Stimulated activated CD4-positive, alpha-beta T cell treated with anti-CD3 and anti-CD28 coated beads, Interleukin-1b, Interleukin-23, amount 100 ng/mL, for 24 hours (primary cell): ENCODE data around the gene DTD1.

Experiments used
- DNase-seq, 4 experiments: peaks; one replicate each; pipeline ENCODE4 v3.0.0-alpha.2; 2020; ENCODE audit warnings: low read depth in 4 of 4, low spot score in 1 of 4

Gene DTD1

DNA sequence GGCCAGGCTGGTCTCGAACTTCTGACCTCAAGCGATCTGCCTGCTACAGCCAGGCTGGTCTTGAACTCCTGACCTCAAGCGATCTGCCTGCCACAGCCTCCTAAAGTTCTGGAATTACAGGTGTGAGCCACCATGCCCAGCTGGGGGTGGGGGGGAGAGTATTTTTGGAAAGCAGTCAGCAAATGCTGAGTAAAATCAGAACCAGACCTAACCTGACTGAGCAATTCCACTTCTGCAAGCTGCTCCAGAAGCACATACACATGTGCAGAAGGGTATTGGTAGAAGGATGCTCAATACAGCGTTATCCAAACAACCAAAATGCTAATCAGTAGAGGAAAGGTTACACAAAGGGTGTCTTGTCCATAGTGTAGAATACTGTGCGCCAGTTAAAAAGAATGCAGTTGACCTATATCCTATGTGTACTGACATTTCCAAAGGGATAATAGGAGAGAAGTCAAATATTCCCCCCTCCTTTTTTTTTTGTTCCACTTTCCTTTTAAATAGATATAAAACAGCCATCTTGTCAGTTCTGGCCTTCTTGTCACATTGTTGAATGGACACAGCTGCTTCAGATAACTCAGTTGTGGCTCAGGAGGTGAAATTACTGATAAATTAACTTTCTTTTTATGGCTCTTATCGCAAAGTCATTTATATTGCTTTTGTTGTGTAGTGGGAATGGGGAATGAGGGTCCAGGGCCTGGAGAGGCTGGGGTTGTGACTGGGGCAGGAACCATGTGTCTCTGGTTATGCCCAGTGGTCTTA, 74.6 kb downstream of the DTD1 start:
- DNase-seq, result no peak

DNA sequence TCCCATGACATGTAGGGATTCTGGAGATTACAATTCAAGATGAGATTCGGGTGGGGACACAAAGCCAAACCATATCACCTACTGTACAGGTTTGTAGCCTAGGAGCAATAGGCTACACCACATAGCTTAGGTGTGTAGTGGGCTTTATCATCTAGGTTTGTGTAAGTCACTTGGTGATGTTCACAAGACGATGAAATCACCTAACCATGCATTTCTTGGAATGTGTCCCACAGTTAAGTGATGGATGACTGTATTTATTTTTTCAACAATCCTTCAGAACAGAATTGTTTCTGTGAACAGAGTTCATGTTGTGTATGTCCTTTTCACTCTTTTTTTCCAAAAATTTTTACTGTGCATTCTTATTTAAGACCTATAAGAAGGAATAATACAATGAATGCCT, 76.1 kb downstream of the DTD1 start:
- no peak for DNase-seq

DNA sequence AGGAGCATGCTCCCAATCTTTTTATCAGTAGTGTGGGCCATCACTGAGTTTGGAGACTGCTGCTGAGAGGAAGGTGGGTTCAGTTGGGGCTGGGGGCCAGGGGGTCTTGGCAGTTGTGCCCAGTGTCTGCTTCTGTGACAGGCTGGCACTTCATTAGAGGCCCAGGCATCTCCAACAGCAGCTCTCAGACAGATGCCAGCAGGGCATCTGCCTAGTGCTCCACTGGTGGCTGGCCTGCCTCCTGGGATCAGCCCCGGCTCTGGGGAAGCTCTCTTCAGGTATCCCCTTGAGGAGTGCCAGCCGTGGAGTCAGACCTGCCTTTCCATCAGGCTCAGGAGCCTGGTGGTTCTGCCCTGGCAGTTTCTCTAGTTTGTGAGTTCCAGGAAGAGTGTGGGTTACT, 77.3 kb downstream of the DTD1 start:
- no peak for DNase-seq

DNA sequence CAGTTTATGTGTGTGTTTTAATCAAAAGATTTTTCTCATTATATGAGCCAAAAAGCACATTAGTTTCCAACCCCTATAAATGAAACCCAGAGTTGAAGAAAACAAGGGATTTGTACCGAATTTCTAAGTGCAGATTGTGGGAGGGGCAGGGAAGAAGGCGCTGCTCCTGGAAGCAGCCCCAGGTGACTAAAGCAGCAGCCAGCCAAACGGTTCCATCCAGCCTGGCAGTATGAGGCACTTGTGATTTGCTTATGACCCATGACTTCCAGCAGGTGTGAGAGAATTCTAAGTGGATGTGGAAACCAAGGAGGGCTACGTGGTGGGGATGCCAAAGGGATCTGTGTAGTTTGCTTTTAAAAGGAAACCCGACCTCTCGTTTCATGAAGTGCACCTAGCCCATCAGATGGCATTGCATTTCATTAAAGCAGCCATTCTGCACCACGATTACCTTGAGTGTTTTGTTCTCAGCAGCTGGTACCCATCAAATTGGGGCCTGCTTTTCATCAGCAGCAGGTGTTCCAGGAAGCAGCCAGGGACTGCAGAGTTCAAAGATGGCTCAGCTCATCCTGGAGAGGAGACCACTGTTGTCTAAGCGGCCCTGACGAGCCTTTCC, 79.1 kb downstream of the DTD1 start:
- no peak for DNase-seq

DNA sequence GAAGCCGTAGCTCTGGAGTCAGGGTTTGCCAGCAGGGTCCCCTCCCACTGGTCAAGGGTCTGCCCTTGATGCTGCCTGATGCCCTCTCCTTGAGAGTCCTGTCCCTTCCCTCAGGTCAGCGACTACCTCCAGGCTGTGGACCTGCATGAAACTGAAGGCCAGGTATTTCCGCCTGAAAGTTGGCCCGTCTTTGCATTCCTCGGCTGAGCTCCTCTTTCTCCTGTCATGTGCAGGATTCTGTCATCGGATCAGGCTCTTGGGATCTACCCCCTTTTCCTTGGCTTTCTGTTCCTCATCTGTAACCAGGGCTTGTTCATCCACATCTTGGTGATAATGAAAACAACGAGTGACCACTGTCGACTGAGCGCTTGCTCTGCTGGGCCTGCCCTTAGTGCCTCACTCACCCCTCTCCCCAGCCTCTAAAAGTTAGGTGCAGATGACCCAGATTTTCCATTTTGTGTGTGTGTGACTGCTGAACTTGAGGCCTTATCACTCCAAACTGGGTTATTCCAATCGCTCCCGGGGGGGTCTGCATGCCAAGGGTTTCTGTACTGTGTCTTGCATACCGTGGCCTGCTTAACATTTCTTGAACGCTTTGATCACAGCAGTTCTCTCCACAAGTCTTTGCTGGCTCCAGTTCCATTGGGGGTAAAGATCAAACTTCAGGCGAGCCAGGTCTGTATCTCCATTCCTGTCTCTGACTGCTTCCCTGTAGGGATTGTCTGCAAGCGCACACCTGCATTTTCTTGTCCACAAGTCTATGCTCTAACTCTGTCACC, 81.6 kb downstream of the DTD1 start:
- DNase-seq, result no peak

DNA sequence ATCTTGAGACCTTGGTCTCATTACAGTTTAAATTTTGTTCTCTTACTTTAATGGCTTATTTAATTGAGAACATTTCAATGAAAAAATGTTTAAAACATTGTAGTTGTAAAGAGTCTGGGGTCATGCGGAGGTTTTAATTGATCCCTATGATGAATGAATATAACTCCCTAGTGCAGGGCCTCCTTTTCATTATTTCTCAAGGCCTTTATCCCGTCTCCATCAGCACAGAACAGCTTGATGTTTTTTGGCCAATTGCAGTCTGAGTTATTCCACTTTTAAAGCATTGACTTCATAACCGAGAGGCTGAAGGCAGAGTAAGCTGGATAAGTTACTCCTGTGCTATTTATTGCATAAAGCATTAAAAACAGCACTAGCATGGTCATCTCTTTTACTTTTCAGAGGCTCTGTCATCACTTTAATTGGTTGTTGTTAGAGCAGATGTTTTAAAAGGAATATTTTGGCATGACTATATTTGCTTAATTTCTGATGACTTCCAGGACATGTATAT, 83.4 kb downstream of the DTD1 start:
- no peak for DNase-seq

DNA sequence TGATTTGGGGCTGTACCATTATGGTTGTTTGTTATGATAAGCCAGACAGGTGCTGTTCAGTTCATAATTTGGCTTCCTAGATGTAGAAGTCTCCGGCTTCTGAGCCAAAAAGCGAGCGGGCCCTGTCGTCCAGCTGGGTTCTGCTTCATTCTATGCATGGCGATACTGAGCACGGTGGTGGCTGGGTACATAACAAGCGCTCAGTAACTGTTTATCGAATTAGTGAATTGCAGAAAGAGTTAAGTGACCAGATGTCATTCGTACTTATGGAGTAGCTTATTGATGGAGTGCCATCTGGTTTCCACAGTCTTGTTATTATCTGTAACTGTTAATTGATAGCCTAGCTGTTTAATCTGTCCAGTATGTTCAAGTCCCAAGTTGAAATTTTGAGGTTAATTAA, 85.0 kb downstream of the DTD1 start:
- DNase-seq, result no peak

DNA sequence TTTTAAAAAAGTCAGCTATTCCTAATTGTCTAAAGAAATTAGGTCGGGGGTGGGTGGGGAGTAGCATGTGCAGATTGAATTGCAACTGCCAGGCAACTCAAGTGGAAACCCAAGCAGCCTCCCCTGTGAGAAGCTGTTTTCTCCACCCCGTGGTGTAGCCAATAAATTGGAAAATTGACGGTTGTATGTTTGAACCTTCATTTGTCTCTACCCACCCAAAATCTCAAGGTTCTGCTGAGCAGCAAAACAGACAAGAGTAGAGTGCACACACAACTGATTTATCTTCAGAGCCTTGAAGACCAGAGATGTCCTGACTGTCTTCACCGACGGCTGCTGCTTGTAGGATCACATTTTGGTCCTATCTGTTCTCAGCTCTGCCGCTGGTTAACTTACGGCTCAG, 88.5 kb downstream of the DTD1 start:
- no peak for DNase-seq

DNA sequence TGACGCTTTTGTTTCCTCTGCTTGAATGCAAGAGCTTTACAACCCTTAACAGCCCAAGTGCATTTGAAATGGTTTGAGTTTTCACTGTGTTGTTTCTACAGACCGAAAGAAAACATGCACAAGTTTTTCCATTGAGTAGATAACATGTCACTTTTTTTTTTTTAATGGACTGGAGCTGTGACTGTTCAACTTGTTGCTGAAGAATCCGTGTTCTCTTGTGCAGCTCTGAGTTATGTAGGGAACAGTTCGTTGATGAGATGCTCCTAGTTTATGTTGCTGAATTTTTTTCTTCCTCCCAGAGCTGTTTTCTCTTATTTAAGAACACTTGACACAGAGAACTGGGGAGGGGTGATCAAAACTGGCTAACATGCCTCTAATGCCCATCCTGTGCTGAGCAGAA, 89.3 kb downstream of the DTD1 start:
- no peak for DNase-seq

DNA sequence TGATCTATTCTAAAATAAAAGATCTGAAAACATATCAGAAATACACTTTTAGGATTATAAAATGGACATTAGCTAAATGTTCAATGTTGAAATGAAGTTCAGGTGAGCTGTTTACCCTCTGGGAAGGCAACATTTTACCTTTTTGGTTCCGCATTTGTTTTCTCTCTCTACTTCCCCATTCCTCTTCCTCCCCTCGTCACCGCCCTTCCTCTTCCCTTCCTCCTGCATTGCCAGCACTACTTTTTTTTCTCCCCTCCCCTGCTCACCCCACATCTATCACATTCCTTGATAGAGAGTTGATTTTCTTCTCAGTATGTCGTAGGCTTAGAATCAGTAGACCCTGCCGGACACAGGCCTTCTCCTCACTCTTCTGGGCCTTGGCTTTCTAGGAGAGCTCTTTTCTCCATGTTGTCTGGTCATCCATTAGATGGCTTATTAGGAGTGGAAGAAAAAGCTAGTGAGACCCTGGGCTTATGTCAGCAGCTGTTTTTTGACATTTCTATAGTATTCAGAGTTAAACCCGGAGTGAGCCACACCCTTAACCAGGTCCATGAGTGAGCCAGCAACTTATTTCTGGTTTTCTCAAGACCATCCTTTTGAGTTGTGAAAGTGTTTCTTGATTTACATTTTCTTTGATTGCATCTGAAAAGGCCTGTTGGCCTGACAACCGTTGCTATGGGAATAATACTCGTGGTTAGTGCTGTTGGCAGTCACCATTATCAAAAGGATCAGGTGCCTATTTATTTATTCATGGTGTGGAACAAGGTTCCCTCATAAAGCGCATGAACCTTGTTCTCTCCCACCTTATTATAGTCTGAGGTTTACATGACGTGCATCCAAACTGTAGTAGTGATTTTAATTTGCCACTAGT, 90.9 kb downstream of the DTD1 start:
- DNase-seq, result no peak

DNA sequence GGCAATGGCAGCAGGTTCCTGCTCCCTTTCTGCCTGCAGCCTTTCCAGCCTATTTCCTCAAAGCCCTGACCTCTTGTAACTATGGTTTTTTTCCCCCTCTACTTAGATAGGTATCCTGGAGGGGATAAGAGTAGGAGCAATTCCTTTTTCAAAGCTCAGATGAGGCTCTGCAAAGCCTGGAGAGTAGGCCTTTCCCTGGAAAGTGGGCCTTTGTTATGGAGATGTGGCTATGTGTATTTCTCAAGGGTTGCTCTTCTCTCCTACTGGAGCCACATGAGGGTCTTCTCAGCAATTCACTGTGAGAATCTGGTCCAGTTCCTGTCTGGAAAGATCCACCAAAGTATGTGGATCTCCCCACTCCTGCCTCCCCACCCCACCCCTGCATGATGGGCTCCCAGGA, 96.0 kb downstream of the DTD1 start:
- DNase-seq, result no peak

DNA sequence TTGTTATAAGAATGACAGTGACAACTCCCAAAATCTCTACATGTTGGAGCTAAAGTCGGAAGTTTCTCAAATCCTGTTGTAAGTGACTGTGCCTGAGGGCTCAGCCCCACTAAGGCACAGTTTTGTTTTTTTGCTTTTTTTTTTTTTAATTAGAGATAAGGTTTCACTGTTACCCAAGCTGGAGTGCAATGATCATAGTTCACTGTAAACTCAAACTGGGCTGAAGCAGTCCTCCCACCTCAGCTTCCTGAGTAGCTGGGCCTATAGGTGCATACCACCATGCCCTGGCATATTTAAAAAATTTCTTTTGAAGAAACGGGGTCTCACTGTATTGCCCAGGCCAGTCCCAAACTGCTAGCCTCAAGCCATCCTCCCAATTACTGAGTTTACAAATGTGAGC, 96.9 kb downstream of the DTD1 start:
- no peak for DNase-seq

DNA sequence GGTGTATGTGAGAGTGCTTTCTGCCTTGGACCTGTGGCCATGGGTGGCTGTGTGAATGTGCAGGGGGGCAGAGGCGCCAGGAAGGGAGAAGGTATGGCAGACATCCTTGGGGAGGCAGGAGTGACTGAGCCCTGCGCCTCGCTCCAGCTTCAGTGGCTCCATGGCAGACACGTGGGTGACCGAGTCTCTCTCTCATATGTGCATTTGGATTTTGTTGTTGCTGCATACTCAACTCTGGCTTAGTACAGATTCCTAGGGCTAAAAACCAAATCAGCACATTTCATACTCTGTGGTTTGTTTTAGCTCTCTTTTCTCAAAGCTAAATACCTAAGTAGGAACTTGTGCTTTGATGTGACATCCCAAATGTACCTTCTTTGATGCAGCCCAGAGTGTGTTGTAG, 97.6 kb downstream of the DTD1 start:
- DNase-seq, result no peak

DNA sequence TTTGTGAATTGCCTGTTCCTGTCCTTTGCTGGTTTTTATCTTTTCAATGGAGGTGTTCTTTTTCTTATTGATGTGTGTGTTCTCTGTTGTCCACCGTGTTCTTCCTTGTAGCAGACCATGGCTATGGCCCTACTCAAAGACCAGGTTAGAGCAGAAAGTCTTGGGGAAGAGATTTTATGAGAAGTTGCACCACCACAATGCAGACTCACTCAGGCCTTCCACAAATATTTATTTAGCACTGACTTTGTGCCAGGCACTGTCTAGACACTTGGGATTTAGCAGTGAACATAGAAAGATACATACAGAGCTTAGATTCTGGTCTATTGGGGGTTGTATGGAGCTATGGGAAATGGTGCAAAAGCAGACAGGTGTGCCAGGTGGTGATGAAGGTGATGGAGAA, 98.8 kb downstream of the DTD1 start:
- DNase-seq, result no peak

DNA sequence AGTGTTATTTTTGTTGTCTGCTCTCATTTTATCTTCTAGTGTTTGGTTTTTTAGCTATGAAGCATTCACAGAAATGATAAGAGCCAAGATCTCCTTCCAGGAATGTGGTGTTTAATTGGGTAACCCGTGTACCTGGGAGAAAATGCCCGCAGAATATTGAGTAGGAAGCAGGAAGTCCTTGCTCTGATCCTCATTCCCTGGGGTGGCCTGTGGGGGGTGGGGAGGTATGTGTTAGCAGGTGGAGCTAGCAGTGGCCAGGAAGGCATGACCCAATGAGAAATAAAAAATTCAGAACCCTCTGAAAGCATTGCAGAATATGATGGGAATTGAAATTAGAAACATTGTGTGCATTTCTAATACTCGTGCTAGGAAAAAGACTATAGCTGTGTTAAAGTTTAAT, 100.8 kb downstream of the DTD1 start:
- DNase-seq, result no peak

DNA sequence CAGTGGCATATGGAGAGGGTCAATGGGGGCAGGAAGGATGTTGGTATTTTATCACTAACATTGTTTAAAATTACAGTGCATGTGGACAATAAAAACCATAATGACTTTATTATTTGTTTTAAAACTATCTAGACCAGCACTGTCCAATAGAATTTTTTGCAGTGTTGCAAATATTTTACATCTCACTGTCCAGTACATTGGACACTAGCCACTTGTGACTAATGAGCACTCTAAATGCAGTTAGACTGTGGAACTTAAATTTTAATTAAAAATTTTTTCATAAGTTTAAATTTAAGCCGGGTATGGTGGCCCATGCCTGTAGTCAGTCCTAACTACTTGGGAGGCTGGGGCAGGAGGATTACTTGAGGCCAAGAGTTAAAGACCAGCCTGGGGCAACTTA, 101.7 kb downstream of the DTD1 start:
- no peak for DNase-seq

DNA sequence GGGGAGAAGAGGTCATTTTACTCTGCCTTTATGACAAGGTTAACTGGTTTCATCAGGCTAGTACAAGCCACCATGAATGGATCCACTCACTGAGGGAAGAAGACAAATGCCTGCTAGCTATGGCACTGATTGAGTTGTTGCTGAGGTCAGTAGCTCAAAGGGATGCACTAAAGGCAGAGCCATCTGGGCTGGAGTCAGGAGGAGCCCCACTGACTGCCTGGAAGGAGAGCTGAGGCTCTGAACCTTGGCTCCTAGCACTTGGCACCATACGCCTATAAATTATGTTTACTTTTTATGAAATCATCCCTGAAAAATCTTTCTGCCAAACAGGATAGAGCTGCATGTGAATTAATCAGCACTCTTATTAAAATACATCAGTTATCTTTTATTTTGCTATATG, 104.6 kb downstream of the DTD1 start:
- no peak for DNase-seq

DNA sequence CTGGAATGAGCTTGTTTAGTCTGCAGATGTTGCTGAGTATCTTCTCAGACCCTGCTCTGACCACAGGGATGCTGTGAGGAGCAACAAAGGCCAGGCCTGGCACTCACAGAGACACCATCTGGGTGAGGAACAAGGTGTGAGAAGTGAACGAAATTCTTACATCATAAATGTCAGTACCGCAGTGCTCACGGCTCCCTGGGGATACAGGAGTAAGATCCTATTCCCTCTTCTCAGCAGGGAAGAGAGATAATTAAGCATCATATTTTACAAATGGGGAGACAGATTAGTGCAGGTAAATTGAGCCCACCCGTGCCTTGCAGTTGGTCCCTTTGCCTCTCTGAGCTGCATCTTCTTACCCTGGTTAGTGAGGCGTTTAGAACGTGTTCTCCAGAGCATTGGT, 106.2 kb downstream of the DTD1 start:
- no peak for DNase-seq

DNA sequence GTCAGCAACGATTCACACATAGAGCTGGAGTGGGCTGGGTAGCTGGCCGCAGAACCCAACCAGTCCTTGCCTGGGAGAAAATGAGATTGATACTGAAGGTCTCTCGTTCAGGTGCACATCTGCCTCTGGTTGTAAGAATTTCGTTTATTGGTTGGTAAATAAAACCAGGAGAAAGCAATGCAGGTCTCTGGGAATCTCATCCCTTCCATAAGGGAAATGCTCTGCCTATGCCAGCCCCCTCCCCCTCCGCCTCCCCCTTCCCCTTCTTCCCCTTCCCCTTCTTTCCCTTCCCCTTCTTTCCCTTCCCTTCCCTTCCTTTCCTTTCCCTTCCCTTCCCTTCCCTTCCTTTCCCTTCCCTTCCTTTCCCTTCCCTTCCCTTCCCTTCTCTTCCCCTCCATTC, 107.3 kb downstream of the DTD1 start:
- DNase-seq, result no peak

DNA sequence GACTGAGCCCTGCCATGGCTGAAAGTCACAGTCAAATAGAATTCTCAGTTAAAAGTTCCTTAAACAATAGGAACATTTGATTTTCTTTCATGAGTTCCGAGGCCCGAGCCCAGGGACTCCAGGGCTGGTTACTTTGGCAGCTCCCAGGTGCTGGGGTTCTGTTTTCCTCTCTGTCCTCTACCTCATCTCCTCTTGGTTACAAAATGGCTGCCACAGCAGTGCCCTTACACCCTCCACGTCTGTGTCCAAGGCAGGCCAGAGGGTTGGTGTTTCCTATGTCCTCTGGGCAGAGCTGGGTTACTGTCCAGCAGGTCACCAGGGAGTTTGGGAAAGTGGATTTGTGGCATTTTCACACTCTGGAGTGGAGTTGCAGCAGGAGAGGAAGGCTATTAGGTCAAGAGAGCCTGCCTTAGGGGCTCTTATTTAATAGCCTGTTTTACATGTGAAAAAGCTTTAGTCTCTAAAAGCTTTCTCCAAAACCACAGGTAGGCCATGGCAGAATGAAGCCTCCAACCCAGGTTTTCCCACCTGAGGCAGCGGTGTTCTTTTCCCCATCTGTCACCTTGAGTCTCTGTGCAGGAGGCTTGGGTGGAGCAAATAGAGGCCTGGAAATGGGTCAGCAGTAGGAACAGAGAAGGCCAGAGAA, 111.0 kb downstream of the DTD1 start:
- no peak for DNase-seq

DNA sequence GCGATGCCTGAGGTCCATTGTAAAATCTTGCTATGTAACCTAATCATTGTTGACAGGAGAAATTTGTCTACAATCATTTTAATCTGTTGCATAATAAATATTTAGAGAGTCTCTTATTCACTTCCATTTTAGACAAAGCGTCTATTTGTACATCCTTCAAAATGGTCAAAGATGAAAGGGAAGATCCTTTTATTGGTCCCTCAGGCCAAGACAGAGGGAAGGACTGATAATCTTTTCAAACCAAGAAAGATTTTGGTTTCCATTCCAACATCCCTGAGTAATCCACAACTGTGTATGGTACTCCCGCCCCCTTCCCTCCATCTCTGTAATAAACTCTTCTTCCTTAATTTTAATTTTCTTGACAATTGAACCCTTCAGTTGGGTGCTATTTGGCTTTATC, 114.1 kb downstream of the DTD1 start:
- no peak for DNase-seq
